Keratinocyte (primary cell): ENCODE data around the gene SUSD6. TPM values are rescaled to one million over a fixed set of nuclear protein-coding genes. Genes with fewer than 3 reads are reported as not detected.
"Not testable (repeated sequence)": the region's sequence is repeated elsewhere in the genome, so short reads cannot be mapped to it uniquely, and the experiment has no call there.

Experiments used
- DNase-seq: peaks from one replicate; pipeline ENCODE4 v3.0.0-alpha.2; 2011; ENCODE audit warnings: low read depth, missing footprints, low spot score
- FAIRE-seq: peaks from 2 replicates; lab custom pipeline; 2011; peaks lifted over from hg19 to GRCh38; lab: Jason Lieb, UNC
- H2AFZ ChIP-seq: 2 replicates; pipeline ENCODE4 v1.6.0; 2012; ENCODE audit warnings: low read length, control low read depth, inconsistent platforms; ENCODE audit not compliant: control insufficient read depth
- H3K27ac ChIP-seq: 2 replicates; pipeline ENCODE4 v1.5.1; 2011; ENCODE audit warnings: low read length; ENCODE audit not compliant: control insufficient read depth, insufficient read depth
- H3K27me3 ChIP-seq: 3 replicates; pipeline ENCODE4 v1.6.0; 2011; ENCODE audit warnings: low read length; ENCODE audit not compliant: control insufficient read depth, insufficient read depth; ENCODE audit errors: extremely low read depth
- H3K36me3 ChIP-seq, 2 experiments: 2 replicates in 1 of 2; 3 replicates in 1 of 2; pipeline ENCODE4 v1.5.1; 2011; ENCODE audit warnings: low read length in 2 of 2, mild to moderate bottlenecking in 1 of 2; ENCODE audit not compliant: control insufficient read depth in 2 of 2, insufficient read depth in 2 of 2; ENCODE audit errors: extremely low read depth in 1 of 2
- H3K4me1 ChIP-seq: 3 replicates; pipeline ENCODE4 v1.5.1; 2011; ENCODE audit warnings: low read length; ENCODE audit not compliant: control insufficient read depth, insufficient read depth; ENCODE audit errors: extremely low read depth
- H3K4me2 ChIP-seq: 3 replicates; pipeline ENCODE4 v1.6.0; 2011; ENCODE audit warnings: low read depth, low read length; ENCODE audit not compliant: control insufficient read depth, insufficient read depth; ENCODE audit errors: extremely low read depth
- H3K4me3 ChIP-seq, 3 experiments: fragments of 200-600 bp in 1 of 3; sonication (generic) in 1 of 3; 2 replicates in 2 of 3; 3 replicates in 1 of 3; pipeline ENCODE4 v1.5.1; 2011 to 2016; ENCODE audit warnings: low read length in 3 of 3, mild to moderate bottlenecking in 3 of 3, control low read depth in 2 of 3, inconsistent platforms in 1 of 3, low read depth in 1 of 3, mixed read lengths in 1 of 3, mixed run types in 1 of 3, moderate library complexity in 1 of 3; ENCODE audit not compliant: control insufficient read depth in 2 of 3, insufficient read depth in 2 of 3; ENCODE audit errors: extremely low read depth in 1 of 3
- H3K79me2 ChIP-seq: 2 replicates; pipeline ENCODE4 v1.6.0; 2012; ENCODE audit warnings: low read length; ENCODE audit not compliant: control insufficient read depth, insufficient read depth
- H3K9ac ChIP-seq: 3 replicates; pipeline ENCODE4 v1.6.0; 2011; ENCODE audit warnings: low read length; ENCODE audit not compliant: control insufficient read depth, insufficient read depth; ENCODE audit errors: extremely low read depth
- H3K9me1 ChIP-seq: 3 replicates; pipeline ENCODE4 v1.6.0; 2011; ENCODE audit warnings: low read length; ENCODE audit not compliant: control insufficient read depth, insufficient read depth; ENCODE audit errors: extremely low read depth
- H3K9me3 ChIP-seq: 2 replicates; pipeline ENCODE4 v1.5.1; 2012; ENCODE audit warnings: low read depth, low read length; ENCODE audit not compliant: control insufficient read depth
- H4K20me1 ChIP-seq: 3 replicates; pipeline ENCODE4 v1.6.0; 2011; ENCODE audit warnings: low read length; ENCODE audit not compliant: control insufficient read depth, insufficient read depth; ENCODE audit errors: extremely low read depth
- EZH2 ChIP-seq: IDR thresholded peaks from one replicate; pipeline ENCODE4 v1.6.1; 2012; ENCODE audit warnings: inconsistent platforms, mild to moderate bottlenecking, low read length, moderate library complexity
- dilution Hi-C: fragments of 300-500 bp; cut with MboI; formaldehyde crosslinking; loops from one replicate; pipeline ENCODE4 v1.7.0; 2020; ENCODE audit warnings: low sequenced_read_pairs; ENCODE audit not compliant: extremely low pct_ligation_motif_present
- polyA plus RNA-seq, 5 experiments: library from polyadenylated mRNA; depleted of rRNA in 3 of 5; stranded (reverse) in 3 of 5; stranded (forward) in 1 of 5; unstranded in 1 of 5; fragments of >200 nt; gene quantifications; 1 replicate in 1 of 5; 2 replicates in 3 of 5; 3 replicates in 1 of 5; pipeline versions ENCODE4 v1.2.1 to v1.2.3, GENCODE V29; 2011 to 2012; ENCODE audit warnings: missing spikeins in 2 of 5, low read depth in 1 of 5, low replicate concordance in 1 of 5
- TF ChIP-seq, protein P1 (sequence below), 3 experiments: IDR thresholded peaks in 1 of 3; conservative IDR thresholded peaks in 1 of 3; optimal IDR thresholded peaks in 1 of 3; 2 replicates in 2 of 3; 3 replicates in 1 of 3; pipeline versions ENCODE3 to v1.5.1; 2011; ENCODE audit warnings: low read length in 3 of 3, mild to moderate bottlenecking in 3 of 3, moderate library complexity in 2 of 3, control low read depth in 1 of 3, inconsistent platforms in 1 of 3; ENCODE audit not compliant: insufficient read depth in 2 of 3; ENCODE audit errors: extremely low read depth in 1 of 3

The SUSD6 gene
- polyA plus RNA-seq, 1 donor (not counting 4 experiments of a cell fraction or from before 2014, with no cell fraction given) = 10.5 TPM

DNA sequence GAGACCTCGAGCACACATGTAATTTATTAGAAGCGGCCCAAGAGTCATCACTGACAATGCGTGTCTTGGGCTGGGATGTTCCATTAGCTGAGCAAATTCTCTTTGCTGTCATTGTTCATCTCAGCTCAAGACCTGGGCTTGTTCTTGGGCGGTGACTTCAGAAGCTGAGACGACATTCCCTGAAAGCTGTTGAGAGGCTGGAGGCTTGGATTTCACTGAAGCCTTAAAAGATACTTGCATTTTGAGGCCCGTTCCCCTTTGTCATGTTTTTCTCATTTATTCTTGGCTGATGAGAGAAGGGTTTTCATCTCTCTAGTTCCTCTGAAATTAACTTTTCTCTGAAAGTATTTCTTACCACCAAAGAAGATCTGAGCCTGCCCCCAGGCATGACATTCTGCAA is 16.6 kb upstream of the SUSD6 start:
- dilution Hi-C loops = no loop called here
- no peaks in the 10 kb centered on the region for H3K9me3 ChIP-seq
- no peaks in the 10 kb centered on the region for H3K79me2 ChIP-seq
- no peak overlapping the region for H3K9ac ChIP-seq
- no peaks in the 10 kb centered on the region for H3K9me1 ChIP-seq
- H3K4me3 ChIP-seq = no peak overlapping the region
- H3K4me1 ChIP-seq = peaks cover 12% of the 10 kb centered on the region
- no peaks in the 10 kb centered on the region for H3K36me3 ChIP-seq
- DNase-seq (no peak), FAIRE-seq (no peak)
- no peaks in the 10 kb centered on the region for H4K20me1 ChIP-seq
- no peak overlapping the region for H3K4me2 ChIP-seq
- no peaks in the 10 kb centered on the region for H3K27me3 ChIP-seq
- H3K27ac ChIP-seq = no peak overlapping the region
- TF ChIP-seq, protein P1, sequence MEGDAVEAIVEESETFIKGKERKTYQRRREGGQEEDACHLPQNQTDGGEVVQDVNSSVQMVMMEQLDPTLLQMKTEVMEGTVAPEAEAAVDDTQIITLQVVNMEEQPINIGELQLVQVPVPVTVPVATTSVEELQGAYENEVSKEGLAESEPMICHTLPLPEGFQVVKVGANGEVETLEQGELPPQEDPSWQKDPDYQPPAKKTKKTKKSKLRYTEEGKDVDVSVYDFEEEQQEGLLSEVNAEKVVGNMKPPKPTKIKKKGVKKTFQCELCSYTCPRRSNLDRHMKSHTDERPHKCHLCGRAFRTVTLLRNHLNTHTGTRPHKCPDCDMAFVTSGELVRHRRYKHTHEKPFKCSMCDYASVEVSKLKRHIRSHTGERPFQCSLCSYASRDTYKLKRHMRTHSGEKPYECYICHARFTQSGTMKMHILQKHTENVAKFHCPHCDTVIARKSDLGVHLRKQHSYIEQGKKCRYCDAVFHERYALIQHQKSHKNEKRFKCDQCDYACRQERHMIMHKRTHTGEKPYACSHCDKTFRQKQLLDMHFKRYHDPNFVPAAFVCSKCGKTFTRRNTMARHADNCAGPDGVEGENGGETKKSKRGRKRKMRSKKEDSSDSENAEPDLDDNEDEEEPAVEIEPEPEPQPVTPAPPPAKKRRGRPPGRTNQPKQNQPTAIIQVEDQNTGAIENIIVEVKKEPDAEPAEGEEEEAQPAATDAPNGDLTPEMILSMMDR (optimal IDR thresholded peaks at IDR 0.05 in 1 of 3, IDR thresholded peaks at IDR 0.05 in 1 of 3, conservative IDR thresholded peaks at IDR 0.05 in 1 of 3; ENCODE audit: extremely low read depth in 1 of 3, insufficient read depth in 2 of 3, low read length in 3 of 3) = no peak
- no peak overlapping the region for H2AFZ ChIP-seq

GRCh38 chr14:69595336-69595735 is 16.1 kb upstream of the SUSD6 start:
- Histone ChIP-seq H3K9ac (no peak overlapping the region), H3K36me3 (no peaks in the 10 kb centered on the region), H3K9me1 (no peaks in the 10 kb centered on the region), H4K20me1 (no peaks in the 10 kb centered on the region), H3K4me3 (no peak overlapping the region), H3K79me2 (no peaks in the 10 kb centered on the region), H3K4me2 (no peak overlapping the region), H3K27me3 (no peaks in the 10 kb centered on the region), H3K4me1 (peaks cover 12% of the 10 kb centered on the region), H3K9me3 (no peaks in the 10 kb centered on the region), H2AFZ (no peak overlapping the region), H3K27ac (no peak overlapping the region)
- DNase-seq = no peak
- dilution Hi-C loops = no loop called here
- TF ChIP-seq, protein P1 (optimal IDR thresholded peaks at IDR 0.05 in 1 of 3, IDR thresholded peaks at IDR 0.05 in 1 of 3, conservative IDR thresholded peaks at IDR 0.05 in 1 of 3; ENCODE audit: extremely low read depth in 1 of 3, insufficient read depth in 2 of 3, low read length in 3 of 3) = no peak
- no peak for TF ChIP-seq EZH2
- no peak for FAIRE-seq

- H3K36me3 ChIP-seq, H3K4me3 ChIP-seq, H3K9me1 ChIP-seq, H2AFZ ChIP-seq, H3K27me3 ChIP-seq, H3K79me2 ChIP-seq, H3K27ac ChIP-seq, H4K20me1 ChIP-seq, FAIRE-seq, H3K4me1 ChIP-seq, H3K4me2 ChIP-seq, H3K9ac ChIP-seq, H3K9me3 ChIP-seq, dilution Hi-C loops, DNase-seq: not testable (repeated sequence)
Observed at GRCh38 chr14:69599431-69599830, 12.0 kb upstream of the SUSD6 start.
